ENCODE data around the gene APOL6.

DNA sequence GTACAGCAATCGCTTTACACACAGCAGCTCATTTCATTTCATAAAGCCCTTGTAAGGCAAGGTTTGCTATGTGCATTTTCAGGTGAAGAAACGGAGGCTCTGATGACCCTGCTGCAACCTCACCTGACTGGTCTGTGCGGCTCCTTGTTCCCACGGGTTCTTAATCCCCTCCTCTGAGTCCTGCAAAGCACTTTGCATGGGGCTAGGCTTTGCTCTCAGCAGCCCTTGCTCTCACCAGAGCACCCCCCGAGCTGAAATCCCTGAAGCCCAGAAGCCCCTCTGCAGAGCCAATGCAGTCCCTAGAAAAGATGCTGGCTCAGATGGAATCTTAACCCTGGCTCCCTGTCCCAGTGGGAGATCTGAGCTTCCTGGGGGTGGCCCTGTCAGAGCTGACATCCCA is 11.0 kb upstream of the APOL6 start:
- TF ChIP-seq, protein P1, sequence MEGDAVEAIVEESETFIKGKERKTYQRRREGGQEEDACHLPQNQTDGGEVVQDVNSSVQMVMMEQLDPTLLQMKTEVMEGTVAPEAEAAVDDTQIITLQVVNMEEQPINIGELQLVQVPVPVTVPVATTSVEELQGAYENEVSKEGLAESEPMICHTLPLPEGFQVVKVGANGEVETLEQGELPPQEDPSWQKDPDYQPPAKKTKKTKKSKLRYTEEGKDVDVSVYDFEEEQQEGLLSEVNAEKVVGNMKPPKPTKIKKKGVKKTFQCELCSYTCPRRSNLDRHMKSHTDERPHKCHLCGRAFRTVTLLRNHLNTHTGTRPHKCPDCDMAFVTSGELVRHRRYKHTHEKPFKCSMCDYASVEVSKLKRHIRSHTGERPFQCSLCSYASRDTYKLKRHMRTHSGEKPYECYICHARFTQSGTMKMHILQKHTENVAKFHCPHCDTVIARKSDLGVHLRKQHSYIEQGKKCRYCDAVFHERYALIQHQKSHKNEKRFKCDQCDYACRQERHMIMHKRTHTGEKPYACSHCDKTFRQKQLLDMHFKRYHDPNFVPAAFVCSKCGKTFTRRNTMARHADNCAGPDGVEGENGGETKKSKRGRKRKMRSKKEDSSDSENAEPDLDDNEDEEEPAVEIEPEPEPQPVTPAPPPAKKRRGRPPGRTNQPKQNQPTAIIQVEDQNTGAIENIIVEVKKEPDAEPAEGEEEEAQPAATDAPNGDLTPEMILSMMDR (IDR thresholded peaks at IDR 0.05): no peak
- no peak for TF ChIP-seq POLR2A (IDR thresholded peaks at IDR 0.05)
